RWPE1 (cell line): ENCODE data around the gene SDC4.

ENCODE experiments used
- CTCF ChIA-PET: fragments of 350-600 bp; sonication (Branson Sonifier 250); formaldehyde crosslinking; extraction: SDS; loops from one replicate; lab custom pipeline; 2021; lab: Yijun Ruan, JAX
- POLR2A ChIA-PET: fragments of 400-600 bp; formaldehyde crosslinking; extraction: SDS; loops from one replicate; lab custom pipeline; 2020; ENCODE audit warnings: antibody characterized with exemption; ENCODE audit not compliant: low non-redundant PET; lab: Yijun Ruan, JAX
- DNase-seq: peaks from one replicate; pipeline ENCODE4 v3.0.0; 2012; ENCODE audit warnings: low spot score
- H3K27ac ChIP-seq: fragments of 450-650 bp; 2 replicates; pipeline ENCODE4 v1.5.1; 2017
- CTCF ChIP-seq: fragments of 450-650 bp; conservative IDR thresholded peaks from 2 replicates; pipeline ENCODE4 v1.5.1; 2017; ENCODE audit warnings: low read depth, mild to moderate bottlenecking

Gene SDC4

GRCh38 chr20:45336530-45337366, 11.5 kb downstream of the SDC4 start:
- ChIA-PET CTCF (interaction anchor here (0.5 to 2.6 kb wide), 12 partner anchors 12 to 434 kb away, joined by 3 to 18 read pairs (median 5); partner anchors contain the start of gene SYS1), POLR2A (interaction anchor here (1.0 to 2.2 kb wide), 4 partner anchors 10 to 26 kb away, joined by 3 to 29 read pairs (median 4); partner anchors contain the start of genes SDC4 and SYS1)
- peak overlapping the region; percentile 97 for H3K27ac ChIP-seq
- peak; percentile 96 for DNase-seq
- no peak for TF ChIP-seq CTCF

- POLR2A ChIA-PET = no interaction called here
- no peak for TF ChIP-seq CTCF
- CTCF ChIA-PET = no interaction called here
- H3K27ac ChIP-seq = peak overlapping the region; percentile 33
- no peak for DNase-seq
Measured at GRCh38 chr20:45330476-45330875, 17.7 kb downstream of the SDC4 start.

DNA sequence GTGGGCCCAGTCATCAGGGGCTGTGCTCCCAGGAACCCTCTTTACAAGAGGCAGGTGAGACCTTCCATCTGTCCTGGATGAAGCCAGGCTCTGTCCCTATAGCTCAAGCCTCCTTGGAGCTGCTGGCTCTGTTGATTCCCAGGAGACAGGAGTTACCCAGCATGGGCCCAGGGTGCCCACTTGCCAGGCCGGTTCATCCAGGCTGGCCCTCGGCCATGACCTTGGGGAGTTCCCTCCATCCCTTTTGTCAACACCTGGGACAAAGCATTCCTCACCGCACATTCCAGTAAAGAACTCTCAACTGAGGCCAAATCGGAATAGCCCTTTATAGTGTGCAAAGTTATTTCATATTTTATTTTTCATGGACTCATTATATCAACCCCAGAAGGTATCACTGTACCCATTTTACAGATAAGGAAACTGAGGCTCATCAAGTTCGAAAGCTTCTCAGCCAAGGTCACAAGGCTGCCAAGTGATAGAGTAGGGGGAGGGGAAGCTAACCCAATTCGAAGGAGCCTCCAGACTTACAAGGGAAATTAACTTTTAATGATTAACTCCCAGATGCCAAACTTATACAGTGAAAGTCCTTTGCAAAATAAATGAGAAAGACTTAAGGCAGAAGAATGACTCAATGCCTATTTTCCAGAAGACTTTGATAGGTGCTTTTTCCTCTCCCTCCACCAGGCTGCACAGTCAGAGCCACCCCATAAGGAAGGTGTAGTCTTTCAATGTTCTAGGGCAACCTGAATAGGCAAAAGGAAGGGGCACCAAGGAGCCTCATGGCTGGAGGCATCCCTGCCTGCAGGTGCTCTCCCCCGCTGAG, 18.5 kb downstream of the SDC4 start:
- POLR2A ChIA-PET = no interaction called here
- no peak for TF ChIP-seq CTCF
- DNase-seq = no peak
- H3K27ac ChIP-seq = peak overlapping the region; percentile 39
- CTCF ChIA-PET = interaction anchor here (1.2 kb wide), 1 partner anchor 36 kb away, joined by 3 read pairs; no protein-coding TSS in a partner anchor

DNA sequence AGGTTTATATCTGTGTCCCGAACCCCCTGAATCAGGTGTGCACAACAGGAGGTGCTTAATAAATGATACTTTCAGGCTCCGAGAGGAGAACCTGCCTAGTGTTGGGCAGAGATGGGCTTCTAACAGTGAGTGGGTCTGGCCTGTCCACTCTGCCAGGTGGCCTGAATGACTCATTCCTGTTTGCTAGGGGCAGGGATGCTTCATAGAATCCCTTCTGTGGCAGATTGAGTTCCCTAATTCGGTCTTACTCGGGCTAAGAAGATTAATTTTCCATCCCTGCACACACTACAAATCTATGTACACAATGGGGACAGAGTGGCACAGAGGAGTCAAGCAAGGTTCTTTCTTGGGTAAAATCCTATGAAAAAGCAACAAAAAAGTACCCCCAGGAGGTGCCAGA, 19.8 kb downstream of the SDC4 start:
- POLR2A ChIA-PET = no interaction called here
- DNase-seq = no peak
- peak overlapping the region; percentile 33 for H3K27ac ChIP-seq
- CTCF ChIA-PET = interaction anchor here (1.2 kb wide), 1 partner anchor 35 kb away, joined by 3 read pairs; no protein-coding TSS in a partner anchor
- TF ChIP-seq CTCF = no peak

DNA sequence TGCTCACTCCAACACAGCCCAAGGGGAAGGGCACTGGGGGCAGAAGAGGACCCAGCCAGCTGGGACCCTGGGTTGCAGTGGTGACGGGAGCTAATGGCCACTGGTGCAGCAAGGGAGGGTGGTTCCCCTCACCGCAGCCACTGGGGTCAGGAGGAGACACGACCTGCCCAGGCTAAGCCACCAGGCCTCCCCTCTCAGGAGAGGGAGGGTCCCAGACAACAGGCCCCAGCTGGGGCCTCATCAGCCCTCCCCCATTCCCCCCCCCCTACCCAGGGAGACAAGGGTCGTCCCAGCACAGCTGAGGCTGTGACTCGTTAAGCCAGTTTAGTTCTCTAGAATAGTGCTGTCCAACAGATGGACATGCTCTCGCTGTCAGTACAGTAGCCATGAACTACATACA, 22.9 kb downstream of the SDC4 start:
- TF ChIP-seq CTCF = no peak
- H3K27ac ChIP-seq = peak overlapping the region; percentile 46
- ChIA-PET CTCF (interaction anchor here (0.8 to 3.1 kb wide), 5 partner anchors 9 to 446 kb away, joined by 3 to 17 read pairs (median 7); no protein-coding TSS in a partner anchor), POLR2A (interaction anchor here (1.1 kb wide), 1 partner anchor 19 kb away, joined by 4 read pairs; no protein-coding TSS in a partner anchor)
- DNase-seq = no peak

DNA sequence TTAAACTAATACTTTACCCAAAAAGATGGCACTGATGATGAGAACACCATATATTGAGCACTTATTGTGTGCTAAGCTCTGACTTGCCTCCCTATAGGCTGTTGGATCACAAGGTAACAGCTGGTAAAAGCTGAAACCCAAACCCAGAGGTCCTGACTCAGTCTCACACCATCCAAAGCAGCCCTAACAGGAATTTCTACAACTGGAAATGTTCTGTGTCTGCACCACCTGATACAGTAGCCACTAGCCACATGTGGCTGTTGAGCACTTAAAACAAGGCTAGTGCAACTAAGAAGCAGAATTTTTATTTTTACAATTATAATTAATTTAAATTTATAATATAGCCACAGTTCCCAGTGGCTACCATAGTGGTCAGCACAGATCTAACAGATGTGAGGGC, 24.5 kb downstream of the SDC4 start:
- POLR2A ChIA-PET = interaction anchor here (1.3 to 1.9 kb wide), 2 partner anchors 21 to 39 kb away, joined by 9 to 11 read pairs; partner anchors contain the start of gene SYS1
- H3K27ac ChIP-seq = peak overlapping the region; percentile 46
- CTCF ChIA-PET = interaction anchor here (0.5 to 5.2 kb wide), 12 partner anchors 9 to 447 kb away, joined by 3 to 82 read pairs (median 8); partner anchors contain the start of genes SDC4 and SYS1
- no peak for TF ChIP-seq CTCF
- DNase-seq = peak; percentile 83
